ENCODE measurements around the gene UFD1. TPM values are rescaled to one million over a fixed set of nuclear protein-coding genes. Genes with fewer than 3 reads are reported as not detected.
"Not testable (repeated sequence)": the region's sequence is repeated elsewhere in the genome, so short reads cannot be mapped to it uniquely, and the experiment has no call there.

UFD1 gene
- total RNA-seq, 2 experiments from 2014 or later = 68.5 to 77.4 TPM

DNA sequence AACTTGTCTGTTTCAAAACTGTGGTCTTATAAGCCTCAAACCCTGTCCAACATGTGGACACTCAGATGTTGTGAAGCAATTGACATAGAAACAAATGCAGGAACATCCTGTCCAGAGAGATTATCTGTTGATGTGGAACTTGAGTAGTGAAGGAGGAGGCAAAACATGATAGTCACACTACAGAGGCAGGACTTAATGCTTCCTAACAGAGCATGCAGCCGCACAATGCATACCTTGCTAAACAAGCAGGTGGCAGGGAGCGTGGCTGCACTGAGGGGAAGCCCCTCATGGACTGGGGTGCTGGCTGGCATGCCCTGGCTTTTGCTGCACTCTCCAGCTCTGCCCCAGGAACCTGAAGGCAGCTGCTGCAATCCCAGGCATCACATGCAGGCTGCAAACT is 36.8 kb downstream of the UFD1 start:
- Mint-ChIP-seq H3K27ac (no peak overlapping the region), H3K9me3 (no peaks in the 10 kb centered on the region), H3K4me1 (ENCODE audit: low read depth) (peaks cover 44% of the 10 kb centered on the region), H3K36me3 (ENCODE audit: low read depth) (peaks cover 69% of the 10 kb centered on the region), H3K27me3 (no peaks in the 10 kb centered on the region), H3K4me3 (no peak overlapping the region)
- H3K36me3 ChIP-seq (ENCODE audit: insufficient read depth, low read length) = peaks cover 25% of the 10 kb centered on the region
- DNase-seq (no peak), ATAC-seq (ENCODE audit: poor library complexity) (no peak)
- no peak overlapping the region for H3K27ac ChIP-seq (ENCODE audit: low read depth in 1 of 2, low read length in 2 of 2)
- intact Hi-C loops (cut with DNase I, micrococcal nuclease) = loop anchor here (10.0 kb wide), 2 partner anchors 297 to 337 kb away; partner anchors contain the start of gene ESS2 (in 1 of the 2)
- no peak overlapping the region for H3K4me3 ChIP-seq (ENCODE audit: low read length)
- ChIA-PET CTCF (no interaction called here), POLR2A (interaction anchor here (8.2 kb wide), 1 partner anchor 9 kb away, joined by 94 read pairs; the partner anchor contains the start of genes HIRA and MRPL40)
- TF ChIP-seq, protein P1, sequence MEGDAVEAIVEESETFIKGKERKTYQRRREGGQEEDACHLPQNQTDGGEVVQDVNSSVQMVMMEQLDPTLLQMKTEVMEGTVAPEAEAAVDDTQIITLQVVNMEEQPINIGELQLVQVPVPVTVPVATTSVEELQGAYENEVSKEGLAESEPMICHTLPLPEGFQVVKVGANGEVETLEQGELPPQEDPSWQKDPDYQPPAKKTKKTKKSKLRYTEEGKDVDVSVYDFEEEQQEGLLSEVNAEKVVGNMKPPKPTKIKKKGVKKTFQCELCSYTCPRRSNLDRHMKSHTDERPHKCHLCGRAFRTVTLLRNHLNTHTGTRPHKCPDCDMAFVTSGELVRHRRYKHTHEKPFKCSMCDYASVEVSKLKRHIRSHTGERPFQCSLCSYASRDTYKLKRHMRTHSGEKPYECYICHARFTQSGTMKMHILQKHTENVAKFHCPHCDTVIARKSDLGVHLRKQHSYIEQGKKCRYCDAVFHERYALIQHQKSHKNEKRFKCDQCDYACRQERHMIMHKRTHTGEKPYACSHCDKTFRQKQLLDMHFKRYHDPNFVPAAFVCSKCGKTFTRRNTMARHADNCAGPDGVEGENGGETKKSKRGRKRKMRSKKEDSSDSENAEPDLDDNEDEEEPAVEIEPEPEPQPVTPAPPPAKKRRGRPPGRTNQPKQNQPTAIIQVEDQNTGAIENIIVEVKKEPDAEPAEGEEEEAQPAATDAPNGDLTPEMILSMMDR (IDR thresholded peaks at IDR 0.05) = no peak
- no peaks in the 10 kb centered on the region for H3K27me3 ChIP-seq (ENCODE audit: control insufficient read depth in 1 of 2, insufficient read depth in 2 of 2, low read length in 2 of 2)
- H3K9me3 ChIP-seq (ENCODE audit: control insufficient read depth in 1 of 2, insufficient read depth in 1 of 2, low read length in 2 of 2) = no peaks in the 10 kb centered on the region
- H3K4me1 ChIP-seq (ENCODE audit: insufficient read depth, low read length) = peaks cover 21% of the 10 kb centered on the region

DNA sequence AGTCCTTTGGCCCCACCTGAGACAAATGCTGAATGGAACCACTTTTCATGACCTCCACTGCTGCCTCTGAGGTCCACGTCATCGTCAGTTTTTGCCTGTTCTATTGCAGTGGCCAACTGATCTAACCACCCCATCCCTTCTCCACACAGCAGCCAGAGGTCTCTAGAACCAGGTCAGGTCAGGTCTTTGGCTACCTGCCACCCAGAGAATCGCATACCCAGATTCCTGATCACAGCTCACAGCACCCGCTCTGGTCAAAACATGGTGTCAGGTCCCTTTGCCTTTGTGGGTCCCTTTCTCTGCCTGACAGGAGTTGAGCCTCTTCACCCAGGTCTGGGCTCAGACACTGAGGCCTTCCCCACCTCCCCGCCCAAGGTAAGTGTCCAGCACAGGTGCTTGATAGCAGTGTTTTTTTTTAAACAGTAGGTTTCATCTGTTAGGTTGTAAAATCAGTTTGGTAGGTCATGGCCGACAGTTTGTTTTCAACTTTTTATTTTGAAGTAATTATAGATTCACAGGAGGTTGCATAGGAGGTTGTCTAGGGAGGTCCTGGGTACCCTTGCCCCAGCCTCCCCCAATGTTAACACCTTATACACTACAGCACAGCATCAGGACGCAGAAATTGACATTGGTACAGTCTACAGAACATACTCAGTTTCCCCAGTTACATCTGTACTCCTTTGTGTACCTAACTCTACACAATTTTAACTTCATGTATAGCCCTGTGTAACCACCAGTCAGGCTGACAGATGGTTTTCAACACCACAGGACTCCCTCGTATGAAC is 38.4 kb downstream of the UFD1 start:
- Mint-ChIP-seq H3K4me3 (no peak overlapping the region), H3K27me3 (no peaks in the 10 kb centered on the region), H3K36me3 (ENCODE audit: low read depth) (peaks cover 70% of the 10 kb centered on the region), H3K9me3 (no peaks in the 10 kb centered on the region), H3K4me1 (ENCODE audit: low read depth) (peaks cover 34% of the 10 kb centered on the region), H3K27ac (peak overlapping the region; percentile 34)
- Histone ChIP-seq H3K36me3 (ENCODE audit: insufficient read depth, low read length) (peaks cover 27% of the 10 kb centered on the region), H3K4me1 (ENCODE audit: insufficient read depth, low read length) (peaks cover 7% of the 10 kb centered on the region), H3K27ac (ENCODE audit: low read depth in 1 of 2, low read length in 2 of 2) (no peak overlapping the region), H3K4me3 (ENCODE audit: low read length) (no peak overlapping the region), H3K9me3 (ENCODE audit: control insufficient read depth in 1 of 2, insufficient read depth in 1 of 2, low read length in 2 of 2) (no peaks in the 10 kb centered on the region), H3K27me3 (ENCODE audit: control insufficient read depth in 1 of 2, insufficient read depth in 2 of 2, low read length in 2 of 2) (no peaks in the 10 kb centered on the region)
- peak; percentile 6 for ATAC-seq (ENCODE audit: poor library complexity)
- ChIA-PET CTCF (interaction anchor here (0.6 kb wide), 1 partner anchor 21 kb away, joined by 4 read pairs; no protein-coding TSS in a partner anchor), POLR2A (interaction anchor here (8.2 kb wide), 1 partner anchor 8 kb away, joined by 94 read pairs; the partner anchor contains the start of genes HIRA and MRPL40)
- intact Hi-C loops (cut with DNase I, micrococcal nuclease) = loop anchor here (10.0 kb wide), 2 partner anchors 296 to 336 kb away; partner anchors contain the start of gene ESS2 (in 1 of the 2)
- TF ChIP-seq, protein P1 (IDR thresholded peaks at IDR 0.05) = no peak
- DNase-seq = no peak

DNA sequence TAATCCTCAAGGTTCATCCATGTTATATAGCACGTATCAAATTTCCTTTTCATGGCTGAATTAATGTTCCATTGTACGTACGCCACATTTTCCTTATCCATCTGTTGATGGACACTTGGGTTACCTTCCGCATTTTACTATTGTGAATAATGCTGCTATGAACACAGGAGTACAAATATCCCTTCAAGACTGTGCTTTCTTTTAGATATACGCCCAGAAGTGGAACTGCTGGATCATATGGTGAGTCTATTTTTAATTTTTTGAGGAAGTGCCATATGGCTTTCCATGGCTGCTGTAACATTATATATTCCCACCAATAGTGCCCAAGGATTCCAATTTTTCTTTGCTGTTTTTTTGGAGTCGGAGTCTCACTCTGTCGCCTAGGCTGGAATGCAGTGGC is 40.7 kb downstream of the UFD1 start:
- Mint-ChIP-seq H3K4me1 (ENCODE audit: low read depth) (peaks cover 24% of the 10 kb centered on the region), H3K36me3 (ENCODE audit: low read depth) (peaks cover 60% of the 10 kb centered on the region), H3K9me3 (no peaks in the 10 kb centered on the region), H3K27me3 (no peaks in the 10 kb centered on the region), H3K27ac (no peak overlapping the region), H3K4me3 (peak overlapping the region; percentile 8)
- H3K4me3 ChIP-seq (ENCODE audit: low read length) = no peak overlapping the region
- H3K36me3 ChIP-seq (ENCODE audit: insufficient read depth, low read length) = peaks cover 22% of the 10 kb centered on the region
- H3K27me3 ChIP-seq (ENCODE audit: control insufficient read depth in 1 of 2, insufficient read depth in 2 of 2, low read length in 2 of 2) = no peaks in the 10 kb centered on the region
- ChIA-PET CTCF (no interaction called here), POLR2A (interaction anchor here (2.1 kb wide), 1 partner anchor 9 kb away, joined by 4 read pairs; the partner anchor contains the start of gene C22orf39)
- no peak for ATAC-seq (ENCODE audit: poor library complexity)
- no peak overlapping the region for H3K27ac ChIP-seq (ENCODE audit: low read depth in 1 of 2, low read length in 2 of 2)
- no peaks in the 10 kb centered on the region for H3K4me1 ChIP-seq (ENCODE audit: insufficient read depth, low read length)
- H3K9me3 ChIP-seq (ENCODE audit: control insufficient read depth in 1 of 2, insufficient read depth in 1 of 2, low read length in 2 of 2) = no peaks in the 10 kb centered on the region
- TF ChIP-seq, protein P1 (IDR thresholded peaks at IDR 0.05) = no peak
- no peak for DNase-seq
- intact Hi-C loops (cut with DNase I, micrococcal nuclease) = no loop called here

DNA sequence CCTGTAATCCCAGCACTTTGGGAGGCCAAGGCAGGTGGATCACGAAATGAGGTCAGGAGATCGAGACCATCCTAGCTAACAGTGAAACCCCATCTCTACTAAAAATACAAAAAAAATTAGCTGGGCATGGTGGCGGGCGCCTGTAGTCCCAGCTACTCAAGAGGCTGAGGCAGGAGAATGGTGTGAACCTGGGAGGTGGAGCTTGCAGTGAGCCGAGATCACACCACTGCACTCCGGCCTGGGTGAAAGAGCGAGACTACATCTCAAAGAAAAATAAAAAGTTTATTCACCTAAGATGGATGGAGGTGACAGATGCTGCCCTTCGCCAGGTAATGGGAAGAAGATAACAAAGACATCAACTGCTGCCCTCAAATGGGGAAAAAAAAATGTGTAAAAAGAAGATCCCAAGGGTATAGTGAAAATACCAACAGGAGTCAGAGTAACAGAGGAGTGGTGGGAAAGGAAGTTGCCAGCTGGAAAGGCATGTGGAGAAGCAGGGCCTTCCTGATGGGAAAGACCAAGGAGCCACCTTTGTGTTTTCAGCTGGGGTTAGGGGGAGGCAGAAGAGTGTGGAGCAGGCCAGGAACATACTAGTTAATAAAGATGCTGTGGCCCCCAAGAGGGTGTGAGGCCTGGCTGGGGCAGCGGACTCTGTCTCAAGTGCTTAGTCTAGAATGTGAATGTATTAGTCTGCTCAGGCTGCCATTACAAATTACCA is 42.4 kb downstream of the UFD1 start:
- H3K9me3 ChIP-seq (ENCODE audit: control insufficient read depth in 1 of 2, insufficient read depth in 1 of 2, low read length in 2 of 2); intact Hi-C loops (cut with DNase I, micrococcal nuclease); H3K4me3 ChIP-seq (ENCODE audit: low read length); ATAC-seq (ENCODE audit: poor library complexity); H3K27me3 ChIP-seq (ENCODE audit: control insufficient read depth in 1 of 2, insufficient read depth in 2 of 2, low read length in 2 of 2); H3K9me3 Mint-ChIP-seq; CTCF ChIA-PET; H3K27me3 Mint-ChIP-seq; DNase-seq; H3K4me1 ChIP-seq (ENCODE audit: insufficient read depth, low read length); H3K27ac ChIP-seq (ENCODE audit: low read depth in 1 of 2, low read length in 2 of 2): not testable (repeated sequence)
- peaks cover 26% of the 10 kb centered on the region for H3K4me1 Mint-ChIP-seq (ENCODE audit: low read depth)
- H3K27ac Mint-ChIP-seq = peak overlapping the region; percentile 31
- peaks cover 14% of the 10 kb centered on the region for H3K36me3 ChIP-seq (ENCODE audit: insufficient read depth, low read length)
- H3K4me3 Mint-ChIP-seq = peak overlapping the region; percentile 20
- H3K36me3 Mint-ChIP-seq (ENCODE audit: low read depth) = peaks cover 56% of the 10 kb centered on the region
- POLR2A ChIA-PET = interaction anchor here (2.1 kb wide), 1 partner anchor 11 kb away, joined by 4 read pairs; the partner anchor contains the start of gene C22orf39

All from CD4-positive, alpha-beta T cell (primary cell).